ENCODE results near the gene HGS.

DNA sequence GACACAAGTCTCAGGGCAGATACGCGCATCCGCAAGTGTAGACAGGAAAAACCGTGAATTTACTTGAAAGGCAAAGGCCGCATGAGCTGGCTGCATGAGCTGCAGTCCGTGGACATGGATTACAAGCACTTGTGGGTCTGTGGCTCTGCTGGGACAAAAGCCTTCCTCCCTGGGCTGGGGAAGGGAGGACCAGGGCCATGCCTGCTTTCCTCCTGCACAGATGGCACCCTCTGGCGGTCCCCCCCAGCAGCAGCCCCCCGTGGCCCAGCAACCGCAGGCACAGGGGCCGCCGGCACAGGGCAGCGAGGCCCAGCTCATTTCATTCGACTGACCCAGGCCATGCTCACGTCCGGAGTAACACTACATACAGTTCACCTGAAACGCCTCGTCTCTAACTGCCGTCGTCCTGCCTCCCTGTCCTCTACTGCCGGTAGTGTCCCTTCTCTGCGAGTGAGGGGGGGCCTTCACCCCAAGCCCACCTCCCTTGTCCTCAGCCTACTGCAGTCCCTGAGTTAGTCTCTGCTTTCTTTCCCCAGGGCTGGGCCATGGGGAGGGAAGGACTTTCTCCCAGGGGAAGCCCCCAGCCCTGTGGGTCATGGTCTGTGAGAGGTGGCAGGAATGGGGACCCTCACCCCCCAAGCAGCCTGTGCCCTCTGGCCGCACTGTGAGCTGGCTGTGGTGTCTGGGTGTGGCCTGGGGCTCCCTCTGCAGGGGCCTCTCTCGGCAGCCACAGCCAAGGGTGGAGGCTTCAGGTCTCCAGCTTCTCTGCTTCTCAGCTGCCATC, 17.7 kb downstream of the HGS start:
- no peak for TF ChIP-seq BHLHE40 (IDR thresholded peaks at IDR 0.05; ENCODE audit: borderline replicate concordance)
- TF ChIP-seq FOXK2 (IDR thresholded peaks at IDR 0.05), result no peak
- no peak for TF ChIP-seq FOXA1 (IDR thresholded peaks at IDR 0.05)
- TF ChIP-seq FOXM1 (IDR thresholded peaks at IDR 0.05; ENCODE audit: borderline replicate concordance), result no peak
